Ovary (tissue), 9 donors: ENCODE measurements around the gene TMEM240. TPM values are rescaled to one million over a fixed set of nuclear protein-coding genes. Genes with fewer than 3 reads are reported as not detected.
A peak's percentile ranks its signal among the peaks of the same experiment; 100 is the strongest.

Experiments
- DNase-seq, 5 donors: peaks; one replicate each; pipeline ENCODE4 v3.0.0-alpha.2; 2019 to 2020
- H3K27ac ChIP-seq, 2 donors: fragments of 200-600 bp; one replicate each; pipeline versions ENCODE4 v1.5.1 to v1.8.0; 2019 to 2022
- H3K27me3 ChIP-seq: fragments of 200-600 bp; one replicate; pipeline ENCODE4 v1.8.0; 2022
- H3K36me3 ChIP-seq: fragments of 200-600 bp; sonication (generic); one replicate; pipeline ENCODE4 v1.5.1; 2019
- H3K4me1 ChIP-seq: one replicate; pipeline ENCODE4 v1.8.1; 2013; ENCODE audit warnings: mild to moderate bottlenecking, moderate library complexity; ENCODE audit not compliant: insufficient read depth
- H3K4me3 ChIP-seq: fragments of 200-600 bp; sonication (generic); one replicate; pipeline ENCODE4 v1.5.1; 2017
- H3K9me3 ChIP-seq, 2 donors: fragments of 200-600 bp in 1 of 2; sonication (generic) in 1 of 2; one replicate each; pipeline versions ENCODE4 v1.5.1 to v1.8.1; 2013 to 2019; ENCODE audit warnings: mild to moderate bottlenecking in 1 of 2, moderate library complexity in 1 of 2
- EP300 ChIP-seq: sonication (generic); formaldehyde crosslinking; IDR thresholded peaks from one replicate; pipeline ENCODE4 v1.6.1; 2017; ENCODE audit warnings: antibody characterized with exemption
- POLR2A ChIP-seq: fragments of 450-650 bp; IDR thresholded peaks from one replicate; pipeline ENCODE4 v1.6.1; 2017; ENCODE audit warnings: antibody characterized with exemption, mild to moderate bottlenecking, moderate library complexity
- WGBS, 3 donors: extraction: QIAGEN DNeasy Blood & Tissue Kit in 1 of 3; methylation state at CpG; one replicate each; pipeline versions ENCODE4 v1.1.5 to v1.1.7; 2013 to 2017; 5-methylcytosine and 5-hydroxymethylcytosine counted together
- intact Hi-C, 4 donors: fragments of 100-400 bp; cut with DNase I; formaldehyde crosslinking; loops; one replicate each; pipeline versions ENCODE4 v1.11.0 to v1.15.1; 2022 to 2023
- polyA plus RNA-seq, 2 donors: library from polyadenylated mRNA; stranded (reverse); fragments of 200-250 nt in 1 of 2; fragments of 350-450 nt in 1 of 2; fragmentation: Illumina TruSeq in 1 of 2; extraction: RNeasy Lipid Tissue Mini Kit (QIAGEN cat#74804) in 1 of 2; gene quantifications; one replicate each; pipeline ENCODE4 v1.2.3, GENCODE V29; 2013 to 2014
- total RNA-seq, 7 donors: library from RNA; depleted of rRNA in 2 of 7; stranded (reverse); fragments of >200 nt in 2 of 7; fragmentation: NEBNext Ultra II Directional in 3 of 7; extraction: Animal tissue kit (Norgen Biotek cat#: 25700) in 3 of 7; gene quantifications; one replicate each; pipeline versions ENCODE4 v1.1.0 to v1.2.4, GENCODE V29; 2016 to 2023
- TF ChIP-seq, protein P1 (sequence below), 3 donors: fragments of 450-650 bp in 2 of 3; fragments of 200-600 bp in 1 of 3; IDR thresholded peaks; one replicate each; pipeline versions ENCODE4 v1.5.1 to v1.8.0; 2016 to 2022; ENCODE audit warnings: antibody characterized with exemption in 3 of 3, mild to moderate bottlenecking in 1 of 3
- donor health status: DM: no; HTN: no; CAD: no; lungs with moderate emphysema.
- donor health status: DM: no; HTN: no; CAD: no.
- donor health status: Bipolar disorder and iron deficiency.
- donor health status: DM: yes; HTN: yes; CAD: no.
- donor health status: DM: no; HTN: no; CAD: no.
- donor health status: DM: yes; HTN: yes; CAD: no.

The TMEM240 gene
- total and polyA plus RNA-seq, 9 donors: 6.2 to 30.3 (median 11.4) TPM; not detected in 1

GRCh38 chr1:1548591-1548990, 8.2 kb upstream of the TMEM240 start:
- no peaks in the 10 kb centered on the region for H3K9me3 ChIP-seq
- TF ChIP-seq POLR2A: no peak
- TF ChIP-seq, protein P1, sequence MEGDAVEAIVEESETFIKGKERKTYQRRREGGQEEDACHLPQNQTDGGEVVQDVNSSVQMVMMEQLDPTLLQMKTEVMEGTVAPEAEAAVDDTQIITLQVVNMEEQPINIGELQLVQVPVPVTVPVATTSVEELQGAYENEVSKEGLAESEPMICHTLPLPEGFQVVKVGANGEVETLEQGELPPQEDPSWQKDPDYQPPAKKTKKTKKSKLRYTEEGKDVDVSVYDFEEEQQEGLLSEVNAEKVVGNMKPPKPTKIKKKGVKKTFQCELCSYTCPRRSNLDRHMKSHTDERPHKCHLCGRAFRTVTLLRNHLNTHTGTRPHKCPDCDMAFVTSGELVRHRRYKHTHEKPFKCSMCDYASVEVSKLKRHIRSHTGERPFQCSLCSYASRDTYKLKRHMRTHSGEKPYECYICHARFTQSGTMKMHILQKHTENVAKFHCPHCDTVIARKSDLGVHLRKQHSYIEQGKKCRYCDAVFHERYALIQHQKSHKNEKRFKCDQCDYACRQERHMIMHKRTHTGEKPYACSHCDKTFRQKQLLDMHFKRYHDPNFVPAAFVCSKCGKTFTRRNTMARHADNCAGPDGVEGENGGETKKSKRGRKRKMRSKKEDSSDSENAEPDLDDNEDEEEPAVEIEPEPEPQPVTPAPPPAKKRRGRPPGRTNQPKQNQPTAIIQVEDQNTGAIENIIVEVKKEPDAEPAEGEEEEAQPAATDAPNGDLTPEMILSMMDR (IDR thresholded peaks at IDR 0.05): no peak
- TF ChIP-seq EP300: no peak
- DNase-seq: no peak
- 74 to 84% (median 75%) methylated on average over 13 to 14 of the region's 14 CpGs for WGBS, 3 donors
- no peaks in the 10 kb centered on the region for H3K27me3 ChIP-seq
- H3K4me3 ChIP-seq: no peak overlapping the region
- H3K36me3 ChIP-seq: no peaks in the 10 kb centered on the region
- H3K4me1 ChIP-seq: peaks cover 4% of the 10 kb centered on the region
- intact Hi-C loops: no loop called here
- H3K27ac ChIP-seq: no peak overlapping the region

- WGBS, 3 donors: 92 to 93% (median 92%) methylated on average over 19 of the region's 19 CpGs
- TF ChIP-seq POLR2A (no peak), EP300 (no peak)
- TF ChIP-seq, protein P1 (IDR thresholded peaks at IDR 0.05): no peak
Measured at GRCh38 chr1:1547476-1547875, 7.1 kb upstream of the TMEM240 start.

GRCh38 chr1:1547011-1547410, 6.6 kb upstream of the TMEM240 start:
- WGBS, 3 donors: 73 to 84% (median 83%) methylated on average over 9 of the region's 9 CpGs
- intact Hi-C loops: no loop called here
- no peak for DNase-seq
- TF ChIP-seq EP300 (no peak), POLR2A (no peak)
- TF ChIP-seq, protein P1 (IDR thresholded peaks at IDR 0.05): no peak
- Histone ChIP-seq H3K27ac (no peak overlapping the region), H3K9me3 (no peaks in the 10 kb centered on the region), H3K27me3 (no peaks in the 10 kb centered on the region), H3K4me1 (peaks cover 4% of the 10 kb centered on the region), H3K4me3 (no peak overlapping the region), H3K36me3 (no peaks in the 10 kb centered on the region)

More at GRCh38 chr1:1547476-1547875, 7.1 kb upstream of the TMEM240 start:
- Histone ChIP-seq H3K27me3 (no peaks in the 10 kb centered on the region), H3K4me3 (no peak overlapping the region), H3K9me3 (no peaks in the 10 kb centered on the region), H3K36me3 (no peaks in the 10 kb centered on the region), H3K27ac (no peak overlapping the region), H3K4me1 (peaks cover 4% of the 10 kb centered on the region)
- DNase-seq: no peak
- intact Hi-C loops: no loop called here

- intact Hi-C loops: no loop called here
- H3K4me1 ChIP-seq: peaks cover 4% of the 10 kb centered on the region
- TF ChIP-seq, protein P1 (IDR thresholded peaks at IDR 0.05): no peak
- TF ChIP-seq EP300: no peak
- TF ChIP-seq POLR2A: no peak
- H3K27ac ChIP-seq: no peak overlapping the region
- 82 to 86% (median 84%) methylated on average over 23 of the region's 23 CpGs for WGBS, 3 donors
- no peaks in the 10 kb centered on the region for H3K9me3 ChIP-seq
- H3K27me3 ChIP-seq: no peaks in the 10 kb centered on the region
- H3K36me3 ChIP-seq: no peaks in the 10 kb centered on the region
- DNase-seq: peak in 1 of 5 donors; percentile 20
- H3K4me3 ChIP-seq: no peak overlapping the region
Measured at GRCh38 chr1:1545946-1546737, 5.7 kb upstream of the TMEM240 start.
